Left lobe of liver (tissue), 2 donors: ENCODE results near the gene UNC45A. TPM values are rescaled to one million over a fixed set of nuclear protein-coding genes. Genes with fewer than 3 reads are reported as not detected.
A peak's percentile ranks its signal among the peaks of the same experiment; 100 is the strongest.

Experiments
- ATAC-seq: fragments of 200-7000 bp; cut with Tn5 transposase; one replicate; pipeline ENCODE4 v1.9.1; 2020; ENCODE audit warnings: mild to moderate bottlenecking, moderate library complexity
- DNase-seq: peaks from one replicate; pipeline ENCODE4 v3.0.0-alpha.2; 2020; ENCODE audit warnings: low spot score
- total RNA-seq: library from RNA; stranded (reverse); gene quantifications from one replicate; pipeline ENCODE4 v1.2.1, GENCODE V29; 2021
- donor health status: DM: no; HTN: no; CAD: no; lungs with moderate emphysema.
- donor health status: DM: no; HTN: yes; CAD: no.

The UNC45A gene
- total RNA-seq, 1 donor from 2014 or later: 32.7 TPM

DNA sequence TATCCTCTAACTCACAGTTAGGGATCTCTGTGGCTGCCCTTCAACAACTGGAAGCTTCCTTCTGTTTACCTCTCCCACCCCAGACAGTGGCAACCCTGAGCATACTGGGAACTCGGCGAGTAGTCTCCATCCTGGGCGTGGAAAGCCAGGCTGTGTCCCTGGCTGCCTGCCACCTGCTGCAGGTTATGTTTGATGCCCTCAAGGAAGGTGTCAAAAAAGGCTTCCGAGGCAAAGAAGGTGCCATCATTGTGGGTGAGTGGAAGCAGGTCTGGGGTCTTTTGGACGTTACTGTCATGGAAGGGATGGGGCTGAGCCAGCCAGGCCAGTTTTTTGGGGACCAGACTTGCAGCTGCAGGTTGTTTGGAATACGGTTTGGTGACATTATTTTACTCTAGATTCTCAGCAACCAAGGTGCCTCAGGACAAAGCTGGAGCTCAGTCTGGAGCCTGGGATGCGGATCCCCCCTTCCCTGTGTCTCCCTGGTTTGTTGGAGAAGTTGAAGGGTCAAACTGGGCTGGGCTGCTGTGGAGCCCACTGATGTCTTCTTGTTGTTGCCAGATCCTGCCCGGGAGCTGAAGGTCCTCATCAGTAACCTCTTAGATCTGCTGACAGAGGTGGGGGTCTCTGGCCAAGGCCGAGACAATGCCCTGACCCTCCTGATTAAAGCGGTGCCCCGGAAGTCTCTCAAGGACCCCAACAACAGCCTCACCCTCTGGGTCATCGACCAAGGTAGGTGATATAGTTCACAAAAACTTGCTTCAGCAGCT is 7.5 kb downstream of the UNC45A start:
- DNase-seq (no peak), ATAC-seq (no peak)

DNA sequence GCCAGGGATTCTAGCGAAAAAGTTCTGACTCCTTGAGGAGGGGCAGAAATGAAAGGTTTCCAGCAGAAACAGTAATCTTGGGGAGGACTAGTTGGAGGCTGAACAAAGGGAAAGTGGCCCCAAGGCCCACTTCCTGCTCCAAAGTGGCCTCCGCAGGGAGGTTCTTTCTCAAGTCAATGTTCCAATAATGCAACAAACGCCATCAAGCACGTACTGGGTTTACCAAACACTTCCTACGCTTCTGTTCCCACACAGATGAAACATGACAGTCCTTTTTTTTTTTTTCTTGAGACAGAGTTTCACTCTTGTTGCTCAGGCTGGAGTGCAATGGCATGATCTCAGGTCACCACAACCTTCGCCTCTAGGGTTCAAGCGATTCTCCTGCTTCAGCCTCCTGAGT is 10.0 kb downstream of the UNC45A start:
- ATAC-seq (no peak), DNase-seq (no peak)

DNA sequence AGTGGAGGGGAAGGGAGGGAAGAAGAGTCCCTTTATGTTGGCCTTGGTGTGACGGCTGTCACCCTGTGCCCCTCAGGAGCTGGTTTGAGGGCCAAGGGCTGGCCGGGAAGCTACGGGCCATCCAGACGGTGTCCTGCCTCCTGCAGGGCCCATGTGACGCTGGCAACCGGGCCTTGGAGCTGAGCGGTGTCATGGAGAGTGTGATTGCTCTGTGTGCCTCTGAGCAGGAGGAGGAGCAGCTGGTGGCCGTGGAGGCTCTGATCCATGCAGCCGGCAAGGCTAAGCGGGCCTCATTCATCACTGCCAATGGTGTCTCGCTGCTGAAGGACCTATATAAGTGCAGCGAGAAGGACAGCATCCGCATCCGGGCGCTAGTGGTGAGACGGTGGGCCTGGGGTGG is 11.5 kb downstream of the UNC45A start:
- ATAC-seq (no peak), DNase-seq (no peak)

DNA sequence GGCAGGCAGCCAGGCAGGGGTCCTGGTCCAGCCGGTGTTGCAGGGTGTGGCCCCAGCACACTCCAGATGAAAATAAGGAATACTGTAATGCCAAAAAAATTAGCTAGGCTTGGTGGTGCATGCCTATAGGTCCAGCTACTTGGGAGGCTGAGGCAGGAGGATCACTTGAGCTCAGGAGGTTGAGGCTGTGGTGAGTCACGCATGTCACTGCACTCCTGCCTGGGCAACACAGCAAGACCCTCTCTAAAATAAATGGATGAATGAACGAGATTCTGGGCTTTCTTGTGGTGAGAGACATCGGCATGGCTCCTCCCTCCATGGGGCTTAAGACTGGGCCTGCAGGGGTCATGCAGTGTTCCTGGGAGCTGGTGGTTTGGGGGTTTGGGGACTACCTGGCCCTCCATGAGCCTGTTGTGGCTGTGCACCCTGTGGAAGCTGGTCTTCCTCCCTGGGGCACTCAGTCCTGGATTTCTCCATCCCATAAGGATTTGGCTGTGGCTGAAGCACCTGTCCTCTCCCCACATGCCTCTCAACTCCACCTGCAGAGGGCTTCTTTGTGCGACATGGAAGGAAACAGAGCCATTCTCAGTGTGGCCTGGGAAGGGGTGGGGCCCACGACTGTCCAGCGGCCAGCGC is 12.0 kb downstream of the UNC45A start:
- DNase-seq: no peak
- ATAC-seq: no peak

DNA sequence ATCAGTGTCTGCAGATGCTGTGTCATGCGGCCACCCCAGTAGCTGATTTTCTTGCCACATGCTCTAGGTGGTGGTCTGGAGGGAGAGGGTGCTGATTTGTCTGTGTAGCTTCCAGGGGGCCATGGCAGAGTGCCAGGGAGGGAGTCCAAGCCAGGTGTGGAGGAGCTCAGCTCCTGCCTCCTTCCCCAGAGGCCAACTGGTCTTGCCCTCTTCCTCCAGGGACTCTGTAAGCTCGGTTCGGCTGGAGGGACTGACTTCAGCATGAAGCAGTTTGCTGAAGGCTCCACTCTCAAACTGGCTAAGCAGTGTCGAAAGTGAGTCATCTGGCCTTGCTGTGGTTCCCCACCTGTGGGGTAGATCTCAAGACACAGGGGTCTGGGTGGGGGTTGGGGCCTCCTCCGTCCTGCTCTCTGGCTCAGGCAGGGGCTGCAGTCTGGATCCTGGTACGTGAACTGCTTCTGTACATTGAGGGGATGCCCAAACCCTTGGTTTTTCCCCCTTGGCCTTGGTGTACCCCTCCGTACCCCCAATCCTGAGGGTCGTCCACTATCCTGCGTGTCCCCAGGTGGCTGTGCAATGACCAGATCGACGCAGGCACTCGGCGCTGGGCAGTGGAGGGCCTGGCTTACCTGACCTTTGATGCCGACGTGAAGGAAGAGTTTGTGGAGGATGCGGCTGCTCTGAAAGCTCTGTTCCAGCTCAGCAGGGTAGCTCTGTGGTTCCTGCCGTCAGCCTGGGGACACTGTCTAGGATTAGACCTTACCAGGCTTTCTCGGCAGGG is 12.7 kb downstream of the UNC45A start:
- no peak for DNase-seq
- ATAC-seq: no peak

DNA sequence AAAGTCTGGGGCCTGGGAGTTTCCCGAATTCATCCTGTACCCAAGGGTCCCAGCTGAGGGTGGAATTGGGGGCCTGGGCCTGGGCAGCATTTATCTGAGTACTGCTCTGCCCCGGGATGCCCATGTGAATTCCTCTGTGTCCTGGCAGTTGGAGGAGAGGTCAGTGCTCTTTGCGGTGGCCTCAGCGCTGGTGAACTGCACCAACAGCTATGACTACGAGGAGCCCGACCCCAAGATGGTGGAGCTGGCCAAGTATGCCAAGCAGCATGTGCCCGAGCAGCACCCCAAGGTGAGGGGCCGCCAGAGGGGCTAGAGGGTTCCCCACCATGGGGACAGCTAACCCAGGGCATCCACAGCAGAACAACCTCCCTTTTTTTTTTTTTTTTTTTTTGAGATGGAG is 13.4 kb downstream of the UNC45A start:
- DNase-seq: no peak
- no peak for ATAC-seq

DNA sequence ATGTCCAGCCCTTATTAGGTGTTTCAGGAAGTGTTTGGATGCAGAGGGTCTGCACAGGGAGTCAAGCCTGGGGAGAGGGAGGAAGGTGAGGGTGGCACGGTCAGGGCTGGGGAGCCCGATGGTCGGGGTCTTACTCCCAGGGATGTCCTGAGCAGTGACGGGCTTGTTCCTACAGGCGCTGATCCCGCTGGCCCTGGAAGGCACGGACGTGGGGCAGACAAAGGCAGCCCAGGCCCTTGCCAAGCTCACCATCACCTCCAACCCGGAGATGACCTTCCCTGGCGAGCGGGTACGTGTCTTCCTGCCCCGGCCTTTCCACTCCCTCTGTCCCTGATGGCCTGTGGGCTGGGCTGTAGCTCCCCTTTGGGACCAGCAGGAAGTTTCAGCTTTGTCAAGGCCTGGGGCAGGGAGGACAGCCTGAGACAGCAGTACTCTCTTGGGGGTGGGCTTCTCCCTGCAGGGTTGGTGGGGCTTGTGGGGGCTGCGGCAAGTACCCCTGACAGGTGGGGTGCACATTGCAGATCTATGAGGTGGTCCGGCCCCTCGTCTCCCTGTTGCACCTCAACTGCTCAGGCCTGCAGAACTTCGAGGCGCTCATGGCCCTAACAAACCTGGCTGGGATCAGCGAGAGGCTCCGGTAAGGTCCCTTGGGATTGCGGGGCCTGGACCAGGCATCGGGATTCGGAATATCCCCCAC is 15.0 kb downstream of the UNC45A start:
- ATAC-seq: no peak
- DNase-seq: no peak

DNA sequence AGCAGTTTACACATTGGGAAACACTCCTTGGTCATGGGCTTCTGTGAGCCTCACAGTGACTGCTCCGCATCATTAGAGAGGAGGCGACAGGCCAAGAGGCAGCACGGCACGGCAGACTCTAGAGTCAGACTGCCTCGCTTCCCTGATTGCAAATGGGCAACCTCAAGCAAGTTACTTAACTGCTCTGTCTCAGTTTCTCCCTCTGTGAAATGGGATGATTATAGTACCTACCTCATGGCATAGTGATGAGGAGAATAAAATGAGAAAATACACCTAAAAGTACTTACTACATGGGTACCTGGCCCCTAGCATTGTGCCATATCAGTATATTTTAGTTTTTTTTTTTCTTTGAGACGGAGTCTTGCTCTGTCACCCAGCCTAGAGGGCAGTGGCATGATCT is 15.6 kb downstream of the UNC45A start:
- DNase-seq: no peak
- ATAC-seq: no peak

DNA sequence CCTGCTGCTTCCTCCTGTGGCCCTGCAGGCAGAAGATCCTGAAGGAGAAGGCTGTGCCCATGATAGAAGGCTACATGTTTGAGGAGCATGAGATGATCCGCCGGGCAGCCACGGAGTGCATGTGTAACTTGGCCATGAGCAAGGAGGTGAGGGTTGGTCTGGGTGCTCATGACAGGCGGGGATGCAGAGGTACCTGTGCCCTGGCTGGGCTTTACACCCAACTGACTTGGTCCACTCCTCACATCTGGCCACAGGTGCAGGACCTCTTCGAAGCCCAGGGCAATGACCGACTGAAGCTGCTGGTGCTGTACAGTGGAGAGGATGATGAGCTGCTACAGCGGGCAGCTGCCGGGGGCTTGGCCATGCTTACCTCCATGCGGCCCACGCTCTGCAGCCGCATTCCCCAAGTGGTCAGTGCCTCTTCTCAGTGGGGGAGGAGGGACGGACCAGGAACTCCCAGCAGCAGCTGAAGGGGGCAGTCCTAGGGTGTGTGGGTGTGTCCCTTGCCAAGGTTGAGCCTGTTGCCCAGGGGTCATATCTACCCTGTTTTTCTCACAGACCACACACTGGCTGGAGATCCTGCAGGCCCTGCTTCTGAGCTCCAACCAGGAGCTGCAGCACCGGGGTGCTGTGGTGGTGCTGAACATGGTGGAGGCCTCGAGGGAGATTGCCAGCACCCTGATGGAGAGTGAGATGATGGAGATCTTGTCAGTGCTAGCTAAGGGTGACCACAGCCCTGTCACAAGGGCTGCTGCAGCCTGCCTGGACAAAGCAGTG is 18.0 kb downstream of the UNC45A start:
- no peak for DNase-seq

DNA sequence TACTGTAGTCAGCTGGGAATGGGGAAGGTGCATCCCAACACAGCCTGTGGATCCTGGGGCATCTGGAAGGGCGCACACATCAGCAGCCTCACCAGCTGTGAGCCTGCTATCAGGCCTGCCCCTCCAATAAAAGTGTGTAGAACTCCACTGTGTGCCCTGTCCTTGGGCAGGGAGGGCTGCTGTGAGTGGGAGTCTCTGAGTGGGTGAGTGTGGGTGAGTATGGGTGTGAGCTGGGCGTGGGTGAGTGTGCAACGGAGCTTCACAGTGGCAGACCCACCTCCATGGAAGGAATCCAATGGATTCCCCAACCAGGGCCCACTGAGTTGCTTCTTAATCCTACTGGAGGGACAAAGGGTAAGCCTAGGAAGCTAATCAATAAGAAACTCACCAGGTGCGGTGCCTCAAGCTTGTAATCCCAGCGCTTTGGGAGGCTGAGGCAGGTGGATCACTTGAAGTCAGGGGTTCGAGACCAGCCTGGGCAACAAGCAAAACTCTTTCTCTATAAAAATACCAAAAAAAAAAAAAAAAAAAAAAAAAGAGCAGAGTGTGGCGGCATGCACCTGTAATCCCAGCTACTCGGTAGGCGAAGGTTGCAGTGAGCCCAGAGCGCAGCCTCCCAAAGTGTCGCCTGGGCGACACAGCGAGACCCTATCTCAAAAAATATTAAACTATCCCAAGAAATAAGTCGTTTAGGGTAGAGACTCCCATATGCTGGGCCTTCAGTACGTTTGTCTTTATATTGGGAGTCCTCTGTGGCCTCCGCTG is 19.0 kb downstream of the UNC45A start:
- DNase-seq: no peak
- no peak for ATAC-seq

More for the DNA sequence above, 18.0 kb downstream of the UNC45A start:
- ATAC-seq: no peak

DNA sequence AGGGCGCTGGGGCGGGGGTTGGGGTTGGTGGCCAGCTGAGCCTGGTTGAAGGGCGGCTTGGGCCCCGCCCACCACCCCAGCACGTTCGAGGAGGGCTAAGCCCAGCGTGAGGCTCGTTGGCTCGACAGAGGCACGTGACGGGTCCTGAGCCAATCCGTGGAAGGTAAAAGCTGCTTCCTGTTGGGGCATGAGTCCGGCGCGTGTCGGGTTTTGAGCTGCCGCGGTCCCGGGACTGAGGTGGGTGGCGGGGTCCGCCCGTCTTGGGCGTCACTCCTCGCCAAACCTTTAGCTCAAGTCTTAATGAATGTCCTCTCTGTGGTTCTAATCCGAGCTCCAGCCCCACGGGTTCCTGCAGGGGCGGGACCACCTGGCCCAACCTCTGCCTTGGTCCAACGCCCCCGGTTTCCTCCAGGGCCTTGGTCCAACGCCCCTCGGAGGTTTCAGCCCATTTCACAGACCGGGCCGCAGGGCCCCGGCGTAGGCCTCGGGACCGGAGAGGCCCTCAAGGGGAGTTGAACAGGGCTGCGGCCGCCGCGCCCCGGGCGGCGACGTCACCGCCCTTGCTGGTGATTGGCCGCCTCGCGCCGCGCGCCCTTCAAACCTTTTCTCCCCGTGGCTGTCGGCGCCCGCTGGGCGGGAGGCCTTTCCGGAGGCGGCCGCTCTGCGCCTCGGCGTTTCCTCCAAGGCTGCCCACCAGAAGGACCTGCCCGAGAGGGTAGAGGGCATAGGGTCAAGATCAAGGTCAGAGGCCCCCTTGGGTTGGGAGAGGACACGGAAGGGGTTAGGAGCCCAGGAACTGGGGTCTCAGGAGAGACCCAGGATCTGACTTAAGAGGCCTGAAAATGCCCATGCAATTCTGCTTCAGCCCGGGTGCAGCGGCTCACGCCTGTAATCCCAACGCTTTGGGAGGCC is 19.9 kb downstream of the UNC45A start, which contains the start of gene RCCD1:
RCCD1 (plus strand) TSS at position 173 of the 912 bp plus-strand sequence. CDS start 1,851 bp downstream, outside the sequence.
- ATAC-seq (peak; percentile 92), DNase-seq (peak; percentile 96)

DNA sequence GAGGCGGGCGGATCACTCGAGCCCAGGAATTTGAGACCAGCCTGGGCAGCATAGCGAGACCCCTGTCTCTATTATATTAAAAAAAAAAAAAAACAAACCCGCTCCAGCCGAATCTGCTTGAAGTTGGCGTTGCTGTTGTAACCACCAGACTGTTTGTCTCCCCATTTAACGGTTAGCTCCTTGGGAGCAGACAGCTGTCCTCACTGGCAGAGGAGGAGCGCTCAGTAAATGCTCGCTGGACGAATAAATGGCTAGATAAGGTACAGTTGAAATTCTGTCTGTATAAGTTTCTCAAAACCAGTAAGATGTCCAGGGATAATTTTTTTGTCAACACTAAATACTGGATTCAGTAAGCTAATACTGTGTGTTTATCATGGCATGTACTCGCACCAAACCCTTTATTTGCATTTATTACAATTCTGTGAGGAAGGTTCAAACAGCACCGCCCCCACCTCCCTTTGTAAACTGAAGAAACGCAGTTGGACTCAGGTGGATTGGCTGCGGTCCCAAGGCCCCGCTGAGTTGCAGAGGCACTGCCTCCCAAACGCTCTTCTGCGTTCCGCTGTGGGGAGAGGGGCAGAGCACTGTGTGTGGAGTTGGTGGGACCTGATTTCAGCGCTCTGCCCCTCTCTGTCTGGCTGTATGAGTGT is 20.7 kb downstream of the UNC45A start:
- no peak for ATAC-seq
- DNase-seq: no peak

DNA sequence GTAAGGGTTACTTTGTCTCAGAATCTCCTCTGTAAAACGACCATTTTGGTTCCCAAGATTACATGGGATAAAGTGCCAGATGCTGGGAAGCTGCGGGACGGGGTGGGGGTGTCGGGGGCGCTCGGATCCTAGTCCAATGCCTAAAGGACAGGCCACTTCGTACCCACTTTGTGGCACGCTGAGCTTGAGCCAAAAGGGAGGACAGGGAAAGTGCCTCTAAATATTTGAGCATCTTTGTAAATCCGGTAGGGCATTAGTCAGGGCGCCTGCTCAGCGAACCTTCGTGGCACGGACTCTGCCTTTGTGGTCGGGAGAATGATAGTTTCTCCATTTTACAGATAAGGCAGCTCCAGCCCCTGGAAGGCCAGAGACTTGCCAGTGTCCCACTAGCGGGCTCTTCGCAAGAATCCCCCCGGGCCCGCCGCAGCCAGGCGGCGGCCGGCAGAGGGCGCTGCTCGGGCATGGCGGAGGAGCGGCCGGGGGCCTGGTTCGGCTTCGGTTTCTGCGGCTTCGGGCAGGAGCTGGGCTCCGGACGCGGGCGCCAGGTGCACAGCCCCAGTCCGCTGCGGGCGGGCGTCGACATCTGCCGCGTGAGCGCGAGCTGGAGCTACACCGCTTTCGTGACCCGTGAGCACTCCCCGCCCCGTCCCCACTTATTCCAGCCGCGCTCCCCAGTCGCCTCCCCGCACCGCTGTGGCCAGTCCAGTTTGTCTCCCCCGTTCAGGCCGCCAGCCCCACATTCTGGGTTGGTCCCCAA is 21.4 kb downstream of the UNC45A start:
- peak; percentile 65 for ATAC-seq
- peak; percentile 71 for DNase-seq

DNA sequence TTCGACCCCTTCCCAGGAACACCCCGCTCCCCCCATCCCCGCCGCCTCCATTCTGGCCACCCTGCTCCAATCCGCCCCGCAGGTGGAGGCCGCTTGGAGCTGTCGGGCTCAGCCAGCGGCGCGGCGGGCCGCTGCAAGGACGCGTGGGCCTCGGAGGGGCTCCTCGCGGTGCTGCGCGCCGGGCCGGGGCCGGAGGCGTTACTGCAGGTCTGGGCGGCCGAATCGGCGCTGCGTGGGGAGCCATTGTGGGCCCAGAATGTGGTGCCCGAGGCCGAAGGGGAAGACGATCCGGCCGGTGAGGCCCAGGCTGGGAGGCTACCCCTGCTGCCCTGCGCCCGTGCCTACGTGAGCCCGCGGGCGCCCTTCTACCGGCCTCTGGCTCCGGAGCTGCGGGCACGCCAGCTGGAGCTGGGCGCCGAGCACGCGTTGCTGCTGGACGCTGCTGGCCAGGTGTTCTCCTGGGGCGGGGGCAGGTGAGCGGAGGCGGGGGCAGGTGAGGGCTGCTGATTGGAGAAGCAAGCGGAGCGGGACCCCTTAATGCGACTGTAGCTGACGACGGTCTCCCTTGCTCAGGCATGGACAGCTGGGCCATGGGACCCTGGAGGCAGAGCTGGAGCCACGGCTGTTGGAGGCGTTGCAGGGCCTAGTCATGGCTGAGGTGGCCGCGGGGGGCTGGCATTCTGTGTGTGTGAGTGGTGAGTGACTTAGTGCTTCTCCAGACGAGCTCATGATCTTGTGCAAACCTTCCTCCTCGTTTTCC is 22.1 kb downstream of the UNC45A start:
- ATAC-seq (peak; percentile 12), DNase-seq (no peak)

DNA sequence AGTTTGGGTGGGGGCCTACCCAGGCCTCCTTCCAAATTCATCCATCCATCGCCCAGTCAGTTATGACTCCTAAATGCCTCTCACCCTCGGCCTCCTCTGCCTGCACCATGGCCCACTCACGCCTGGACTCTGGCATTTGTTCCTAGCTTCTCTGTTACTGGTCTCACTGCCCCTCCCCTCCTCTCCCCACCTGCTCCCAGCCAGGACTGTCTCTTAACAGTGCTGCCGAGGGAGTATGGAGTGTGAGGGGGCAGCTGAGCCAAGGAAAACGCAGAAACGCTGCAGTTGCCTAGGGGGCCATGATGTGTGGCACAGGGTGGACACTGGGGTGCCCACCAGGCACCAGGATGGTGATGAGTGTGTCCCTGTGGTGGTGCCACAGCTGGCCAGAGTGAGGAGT is 22.7 kb downstream of the UNC45A start:
- DNase-seq (no peak), ATAC-seq (no peak)

DNA sequence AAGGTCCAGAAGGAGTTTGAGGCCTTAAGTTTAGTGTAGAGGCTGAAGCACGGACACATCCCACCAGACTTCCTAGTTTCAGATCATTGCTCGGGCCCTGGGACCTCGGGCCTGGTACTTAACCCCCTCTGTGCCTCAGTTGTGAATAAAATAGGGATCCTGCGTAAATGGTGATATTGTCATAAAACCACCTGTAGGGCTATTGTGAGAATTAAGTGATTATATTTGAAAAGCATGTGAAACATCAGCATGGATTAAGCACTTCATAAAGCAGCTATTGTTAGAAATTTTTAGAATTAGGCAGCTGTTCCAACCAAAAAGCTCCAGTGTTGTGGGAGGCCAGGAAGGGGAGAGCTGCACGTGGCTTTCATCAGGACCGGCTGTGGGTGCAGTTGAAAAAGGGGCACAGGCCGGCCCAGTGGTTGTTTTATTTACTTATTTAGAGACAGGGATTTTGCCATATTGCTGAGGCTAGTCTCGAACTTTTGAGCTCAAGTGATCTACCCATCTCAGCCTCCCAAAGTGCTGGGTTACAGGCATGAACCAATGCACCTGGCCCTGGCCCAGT is 24.0 kb downstream of the UNC45A start:
- no peak for ATAC-seq
- DNase-seq: no peak
